ENCODE results near the gene LPP. TPM values are rescaled to one million over a fixed set of nuclear protein-coding genes. Genes with fewer than 3 reads are reported as not detected.

LPP gene
- polyA plus RNA-seq, 2 of the 4 experiments (the other 2 are of a cell fraction), result 11.0 to 30.8 TPM

DNA sequence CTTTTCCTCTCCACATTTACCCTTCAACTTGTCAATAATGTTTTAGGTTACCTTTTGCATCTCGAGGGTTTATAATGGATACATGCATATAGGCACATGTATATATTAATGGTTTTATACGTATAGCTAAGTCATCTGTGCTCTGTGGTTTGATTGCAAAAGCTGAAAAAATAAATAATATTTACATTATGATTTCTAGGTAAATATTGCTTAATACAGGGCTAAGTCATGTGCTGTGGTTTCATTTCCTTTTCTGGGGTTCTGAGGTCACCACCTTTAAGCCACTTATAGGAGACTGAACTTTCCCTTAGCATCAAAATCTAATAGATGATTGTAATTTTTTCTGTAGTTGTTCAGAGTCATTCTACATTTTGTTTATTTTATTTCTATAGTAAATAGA, 33.1 kb downstream of the LPP start:
- ATAC-seq, result no peak
- POLR2A ChIA-PET, result no interaction called here
- no peak for DNase-seq (ENCODE audit: low read depth in 1 of 2, low spot score in 1 of 2)
- Histone ChIP-seq H3K4me1 (peaks cover 42% of the 10 kb centered on the region), H3K27ac (no peak overlapping the region), H3K4me2 (peak overlapping the region; percentile 36; the same call in 2 of the 3 replicates), H3K9me3 (no peaks in the 10 kb centered on the region), H3K4me3 (no peak overlapping the region)
- CTCF ChIA-PET, result no interaction called here
- TF ChIP-seq CEBPB (IDR thresholded peaks at IDR 0.05) (peak; percentile 72 to 87), SREBF2 (IDR thresholded peaks at IDR 0.05) (no peak)
- 34% methylated on average over 2 of the region's 2 CpGs for WGBS (ENCODE audit: missing lambda C conversion rate)
- FAIRE-seq, result no peak

DNA sequence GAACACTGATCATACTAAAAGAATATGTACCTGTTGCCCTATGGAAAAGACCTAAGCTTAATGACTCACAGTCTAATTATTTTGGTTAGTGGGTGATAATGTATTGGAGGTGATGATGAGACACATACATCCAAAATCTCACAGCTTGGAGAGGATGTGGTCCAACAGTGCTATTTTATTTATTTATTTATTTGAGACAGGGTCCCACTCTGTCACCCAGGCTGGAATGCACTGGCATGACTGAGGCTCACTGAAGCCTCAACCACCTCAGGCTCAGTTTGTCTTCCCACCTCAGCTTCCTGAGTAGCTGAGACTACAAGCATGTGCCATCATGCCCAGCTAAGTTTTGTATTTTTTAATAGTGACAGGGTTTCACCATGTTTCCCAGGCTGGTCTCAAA, 35.0 kb downstream of the LPP start:
- Histone ChIP-seq H3K9me3 (no peaks in the 10 kb centered on the region), H3K4me2 (no peak overlapping the region), H3K4me3 (no peak overlapping the region), H3K4me1 (peaks cover 41% of the 10 kb centered on the region), H3K27ac (no peak overlapping the region)
- CTCF ChIA-PET, result interaction anchor here (1.0 to 1.5 kb wide), 2 partner anchors 17 to 442 kb away, joined by 3 to 4 read pairs; no protein-coding TSS in a partner anchor
- ATAC-seq, result no peak
- no peak for DNase-seq (ENCODE audit: low read depth in 1 of 2, low spot score in 1 of 2)
- no peak for FAIRE-seq
- TF ChIP-seq CHD2 (IDR thresholded peaks at IDR 0.05; ENCODE audit: low read length, partially characterized antibody) (no peak), FOXS1 (CRISPR knock-in tag; IDR thresholded peaks at IDR 0.05) (no peak), JUN (IDR thresholded peaks at IDR 0.05) (no peak), EHF (CRISPR knock-in tag; IDR thresholded peaks at IDR 0.05) (no peak), CBX8 (IDR thresholded peaks at IDR 0.05) (no peak), MAZ (IDR thresholded peaks at IDR 0.05; ENCODE audit: borderline replicate concordance, low read depth, low read length) (no peak), FOSL2 (IDR thresholded peaks at IDR 0.05) (no peak), FOSL2 (CRISPR knock-in tag; IDR thresholded peaks at IDR 0.05) (no peak), KDM1A (IDR thresholded peaks at IDR 0.05; ENCODE audit: low read depth) (no peak), PHF8 (IDR thresholded peaks at IDR 0.05; ENCODE audit: borderline replicate concordance, low read depth) (no peak), MAFK (IDR thresholded peaks at IDR 0.05; ENCODE audit: partially characterized antibody) (no peak)
- TF ChIP-seq, protein P1, sequence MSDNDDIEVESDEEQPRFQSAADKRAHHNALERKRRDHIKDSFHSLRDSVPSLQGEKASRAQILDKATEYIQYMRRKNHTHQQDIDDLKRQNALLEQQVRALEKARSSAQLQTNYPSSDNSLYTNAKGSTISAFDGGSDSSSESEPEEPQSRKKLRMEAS (IDR thresholded peaks at IDR 0.05), result no peak
- TF ChIP-seq, protein P2, sequence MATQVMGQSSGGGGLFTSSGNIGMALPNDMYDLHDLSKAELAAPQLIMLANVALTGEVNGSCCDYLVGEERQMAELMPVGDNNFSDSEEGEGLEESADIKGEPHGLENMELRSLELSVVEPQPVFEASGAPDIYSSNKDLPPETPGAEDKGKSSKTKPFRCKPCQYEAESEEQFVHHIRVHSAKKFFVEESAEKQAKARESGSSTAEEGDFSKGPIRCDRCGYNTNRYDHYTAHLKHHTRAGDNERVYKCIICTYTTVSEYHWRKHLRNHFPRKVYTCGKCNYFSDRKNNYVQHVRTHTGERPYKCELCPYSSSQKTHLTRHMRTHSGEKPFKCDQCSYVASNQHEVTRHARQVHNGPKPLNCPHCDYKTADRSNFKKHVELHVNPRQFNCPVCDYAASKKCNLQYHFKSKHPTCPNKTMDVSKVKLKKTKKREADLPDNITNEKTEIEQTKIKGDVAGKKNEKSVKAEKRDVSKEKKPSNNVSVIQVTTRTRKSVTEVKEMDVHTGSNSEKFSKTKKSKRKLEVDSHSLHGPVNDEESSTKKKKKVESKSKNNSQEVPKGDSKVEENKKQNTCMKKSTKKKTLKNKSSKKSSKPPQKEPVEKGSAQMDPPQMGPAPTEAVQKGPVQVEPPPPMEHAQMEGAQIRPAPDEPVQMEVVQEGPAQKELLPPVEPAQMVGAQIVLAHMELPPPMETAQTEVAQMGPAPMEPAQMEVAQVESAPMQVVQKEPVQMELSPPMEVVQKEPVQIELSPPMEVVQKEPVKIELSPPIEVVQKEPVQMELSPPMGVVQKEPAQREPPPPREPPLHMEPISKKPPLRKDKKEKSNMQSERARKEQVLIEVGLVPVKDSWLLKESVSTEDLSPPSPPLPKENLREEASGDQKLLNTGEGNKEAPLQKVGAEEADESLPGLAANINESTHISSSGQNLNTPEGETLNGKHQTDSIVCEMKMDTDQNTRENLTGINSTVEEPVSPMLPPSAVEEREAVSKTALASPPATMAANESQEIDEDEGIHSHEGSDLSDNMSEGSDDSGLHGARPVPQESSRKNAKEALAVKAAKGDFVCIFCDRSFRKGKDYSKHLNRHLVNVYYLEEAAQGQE (IDR thresholded peaks at IDR 0.05), result no peak
- POLR2A ChIA-PET, result no interaction called here

DNA sequence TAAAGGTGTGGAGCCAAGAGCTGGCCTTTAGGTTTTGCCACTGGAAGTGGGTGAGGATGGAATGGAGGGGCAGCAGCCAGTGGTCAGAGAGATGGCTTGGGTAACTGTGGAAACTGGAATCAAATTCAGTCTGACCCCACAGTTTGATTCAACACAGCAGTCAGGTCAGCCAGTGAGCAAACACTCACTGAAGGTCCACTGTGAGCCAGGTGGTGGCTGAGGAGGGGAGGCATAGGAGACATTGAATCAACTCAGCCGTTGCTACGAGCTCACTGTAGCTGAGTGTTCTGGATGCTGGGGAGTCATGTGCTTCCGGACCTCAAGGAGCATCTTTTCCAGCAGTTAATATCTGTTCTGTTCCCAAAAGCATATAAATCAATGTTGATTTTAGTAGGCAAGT, 37.5 kb downstream of the LPP start:
- FAIRE-seq (no peak), ATAC-seq (no peak), DNase-seq (ENCODE audit: low read depth in 1 of 2, low spot score in 1 of 2) (no peak)
- TF ChIP-seq, protein P3, sequence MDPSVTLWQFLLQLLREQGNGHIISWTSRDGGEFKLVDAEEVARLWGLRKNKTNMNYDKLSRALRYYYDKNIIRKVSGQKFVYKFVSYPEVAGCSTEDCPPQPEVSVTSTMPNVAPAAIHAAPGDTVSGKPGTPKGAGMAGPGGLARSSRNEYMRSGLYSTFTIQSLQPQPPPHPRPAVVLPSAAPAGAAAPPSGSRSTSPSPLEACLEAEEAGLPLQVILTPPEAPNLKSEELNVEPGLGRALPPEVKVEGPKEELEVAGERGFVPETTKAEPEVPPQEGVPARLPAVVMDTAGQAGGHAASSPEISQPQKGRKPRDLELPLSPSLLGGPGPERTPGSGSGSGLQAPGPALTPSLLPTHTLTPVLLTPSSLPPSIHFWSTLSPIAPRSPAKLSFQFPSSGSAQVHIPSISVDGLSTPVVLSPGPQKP (IDR thresholded peaks at IDR 0.05; ENCODE audit: low read depth, low read length), result no peak
- TF ChIP-seq HOXB13 (CRISPR knock-in tag; IDR thresholded peaks at IDR 0.05; ENCODE audit: low read depth), result no peak
- TF ChIP-seq TFCP2L1 (CRISPR knock-in tag; IDR thresholded peaks at IDR 0.05), result no peak
- TF ChIP-seq EHF (CRISPR knock-in tag; IDR thresholded peaks at IDR 0.05), result no peak
- TF ChIP-seq MAFK (IDR thresholded peaks at IDR 0.05; ENCODE audit: partially characterized antibody), result no peak
- TF ChIP-seq HEYL (CRISPR knock-in tag; IDR thresholded peaks at IDR 0.05), result no peak
- TF ChIP-seq KDM5A (IDR thresholded peaks at IDR 0.05), result no peak
- no peak for TF ChIP-seq GATA3 (IDR thresholded peaks at IDR 0.05; ENCODE audit: borderline replicate concordance)
- TF ChIP-seq RARB (CRISPR knock-in tag; IDR thresholded peaks at IDR 0.05), result no peak
- TF ChIP-seq NFE2L2 (conservative IDR thresholded peaks at IDR 0.05; ENCODE audit: low read length), result no peak
- TF ChIP-seq, protein P4, sequence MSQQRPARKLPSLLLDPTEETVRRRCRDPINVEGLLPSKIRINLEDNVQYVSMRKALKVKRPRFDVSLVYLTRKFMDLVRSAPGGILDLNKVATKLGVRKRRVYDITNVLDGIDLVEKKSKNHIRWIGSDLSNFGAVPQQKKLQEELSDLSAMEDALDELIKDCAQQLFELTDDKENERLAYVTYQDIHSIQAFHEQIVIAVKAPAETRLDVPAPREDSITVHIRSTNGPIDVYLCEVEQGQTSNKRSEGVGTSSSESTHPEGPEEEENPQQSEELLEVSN (IDR thresholded peaks at IDR 0.05; ENCODE audit: borderline replicate concordance, low read depth), result no peak
- no peak for TF ChIP-seq NR3C1 (IDR thresholded peaks at IDR 0.05)
- no peak for TF ChIP-seq JUN (IDR thresholded peaks at IDR 0.05)
- TF ChIP-seq TP53 (CRISPR knock-in tag; IDR thresholded peaks at IDR 0.05), result no peak
- TF ChIP-seq RAD21 (conservative IDR thresholded peaks at IDR 0.05 in 1 of 2, IDR thresholded peaks at IDR 0.05 in 1 of 2), result no peak
- TF ChIP-seq, protein P5, sequence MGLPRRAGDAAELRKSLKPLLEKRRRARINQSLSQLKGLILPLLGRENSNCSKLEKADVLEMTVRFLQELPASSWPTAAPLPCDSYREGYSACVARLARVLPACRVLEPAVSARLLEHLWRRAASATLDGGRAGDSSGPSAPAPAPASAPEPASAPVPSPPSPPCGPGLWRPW (IDR thresholded peaks at IDR 0.05), result no peak
- CTCF ChIA-PET, result no interaction called here
- H3K9me3 ChIP-seq, result no peaks in the 10 kb centered on the region
- H3K4me3 ChIP-seq, result no peak overlapping the region
- H3K27ac ChIP-seq, result no peak overlapping the region
- H3K4me2 ChIP-seq, result no peak overlapping the region
- POLR2A ChIA-PET, result no interaction called here
- peaks cover 24% of the 10 kb centered on the region for H3K4me1 ChIP-seq
- WGBS (ENCODE audit: missing lambda C conversion rate), result 91% methylated on average over 3 of the region's 3 CpGs
